ENCODE measurements around the gene ATF2.

ATF2 gene, protein sequence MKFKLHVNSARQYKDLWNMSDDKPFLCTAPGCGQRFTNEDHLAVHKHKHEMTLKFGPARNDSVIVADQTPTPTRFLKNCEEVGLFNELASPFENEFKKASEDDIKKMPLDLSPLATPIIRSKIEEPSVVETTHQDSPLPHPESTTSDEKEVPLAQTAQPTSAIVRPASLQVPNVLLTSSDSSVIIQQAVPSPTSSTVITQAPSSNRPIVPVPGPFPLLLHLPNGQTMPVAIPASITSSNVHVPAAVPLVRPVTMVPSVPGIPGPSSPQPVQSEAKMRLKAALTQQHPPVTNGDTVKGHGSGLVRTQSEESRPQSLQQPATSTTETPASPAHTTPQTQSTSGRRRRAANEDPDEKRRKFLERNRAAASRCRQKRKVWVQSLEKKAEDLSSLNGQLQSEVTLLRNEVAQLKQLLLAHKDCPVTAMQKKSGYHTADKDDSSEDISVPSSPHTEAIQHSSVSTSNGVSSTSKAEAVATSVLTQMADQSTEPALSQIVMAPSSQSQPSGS

DNA sequence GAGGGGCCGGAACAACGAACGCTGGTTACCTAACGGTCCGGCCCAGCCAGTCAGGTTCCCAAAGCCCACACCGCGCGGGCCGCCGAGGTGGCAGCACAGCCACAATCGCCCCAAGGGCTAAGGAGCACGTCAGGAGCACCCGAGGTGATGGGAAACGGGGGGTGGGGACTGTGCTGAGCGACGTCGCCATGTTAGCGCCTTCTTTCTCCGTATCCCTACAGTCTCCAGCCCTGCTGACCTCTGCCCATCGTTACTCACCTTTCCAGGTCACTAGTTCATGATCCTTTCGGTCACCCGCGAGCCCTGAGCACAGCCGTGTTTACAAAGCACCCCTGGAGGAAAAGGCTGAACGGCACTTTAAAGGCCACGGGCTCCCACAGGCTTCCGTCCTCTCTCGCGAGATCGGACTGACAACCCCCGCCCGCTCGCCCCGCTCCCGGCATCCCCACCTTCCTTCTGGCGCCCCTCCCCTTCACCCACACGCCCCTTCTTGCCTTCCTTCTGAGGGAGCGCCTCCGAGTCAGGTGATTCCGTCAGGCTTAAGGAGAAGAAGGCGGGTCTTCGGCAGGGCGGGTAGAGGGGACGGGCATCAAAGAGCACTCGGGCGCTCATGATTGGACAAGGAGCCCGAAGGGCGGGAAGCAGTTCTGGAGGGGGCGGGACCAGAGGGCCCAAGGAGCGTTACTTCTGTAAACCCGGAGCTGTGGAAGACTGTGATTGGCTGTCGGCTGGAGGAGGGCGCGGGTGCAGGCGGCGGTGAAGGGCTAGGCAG, at the start of gene ATF2:
ATF2 (minus strand) TSS at position 412 of the 772 bp plus-strand sequence. CDS start 31,760 bp downstream, outside the sequence.
- DNase-seq (ENCODE audit: low read depth) = peak; percentile 95

DNA sequence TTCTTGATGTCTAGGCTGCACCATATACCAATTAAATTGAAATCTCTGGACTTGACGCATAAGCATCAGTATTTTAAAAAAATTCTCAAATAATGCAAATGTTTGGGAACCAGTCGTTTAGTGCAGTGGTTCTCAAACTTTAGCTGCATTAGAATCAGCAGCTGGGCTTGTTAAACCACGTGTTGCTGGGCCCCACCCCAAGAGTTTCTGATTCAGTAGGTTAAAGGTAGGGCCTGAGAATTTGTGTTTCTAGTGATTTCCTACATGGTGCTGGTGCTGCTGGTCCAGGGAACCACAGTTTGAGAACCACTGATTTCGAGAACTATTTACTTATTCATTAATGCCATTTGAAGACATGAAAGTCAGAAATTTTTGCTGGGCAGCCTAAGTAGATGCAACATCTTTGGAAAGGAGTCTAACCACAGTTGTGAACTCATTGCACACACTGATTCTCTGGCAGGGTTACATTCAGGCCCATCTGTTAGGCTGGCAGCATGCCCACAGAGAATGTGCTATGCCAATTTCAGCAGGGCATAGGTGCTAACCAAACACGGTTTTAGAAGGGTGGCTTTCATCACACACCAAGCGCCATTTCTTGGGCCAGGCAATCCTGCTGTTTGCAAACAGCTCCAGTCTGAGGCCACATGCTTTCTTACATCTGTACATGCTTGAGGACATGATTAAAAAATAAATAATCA, 39.9 kb upstream of the ATF2 start:
- DNase-seq (ENCODE audit: low read depth) = no peak

DNA sequence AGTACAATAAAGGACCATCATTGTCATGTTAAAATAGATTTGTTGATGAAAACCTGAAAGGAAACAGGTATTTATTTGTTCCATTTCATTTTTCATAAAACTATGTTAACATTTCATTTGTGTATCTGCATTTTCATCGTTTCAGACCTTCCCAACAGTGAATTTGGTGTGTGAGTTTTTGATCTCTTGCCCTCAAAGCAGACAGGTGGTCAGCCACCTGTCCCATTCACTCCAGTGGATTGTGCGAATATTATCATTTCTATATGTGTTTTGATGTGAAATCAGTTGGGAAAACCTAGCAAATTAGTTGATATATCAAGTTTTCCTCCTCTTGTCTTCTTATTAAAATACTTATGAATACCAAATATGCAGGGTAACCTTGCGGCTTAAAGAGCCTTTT, 38.9 kb upstream of the ATF2 start:
- no peak for DNase-seq (ENCODE audit: low read depth)

DNA sequence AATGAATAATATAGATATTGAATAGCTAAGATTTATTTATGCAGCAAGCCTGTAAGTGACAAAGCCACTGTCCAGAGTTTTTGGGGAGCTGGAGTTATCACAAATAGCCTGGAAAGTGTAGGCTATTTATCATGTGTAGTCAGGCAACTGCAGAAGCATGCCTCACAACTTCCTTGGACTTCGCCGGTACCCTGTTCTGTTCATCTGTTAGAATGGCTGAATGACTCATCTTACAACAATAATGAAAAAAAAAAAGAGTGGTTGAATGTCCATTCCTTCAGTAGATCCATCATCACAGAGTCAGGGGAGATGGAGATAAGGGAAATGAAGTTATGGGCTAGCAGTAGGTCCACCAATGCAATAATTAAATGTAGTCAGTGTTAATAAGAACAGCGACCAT, 37.5 kb upstream of the ATF2 start:
- no peak for DNase-seq (ENCODE audit: low read depth)

DNA sequence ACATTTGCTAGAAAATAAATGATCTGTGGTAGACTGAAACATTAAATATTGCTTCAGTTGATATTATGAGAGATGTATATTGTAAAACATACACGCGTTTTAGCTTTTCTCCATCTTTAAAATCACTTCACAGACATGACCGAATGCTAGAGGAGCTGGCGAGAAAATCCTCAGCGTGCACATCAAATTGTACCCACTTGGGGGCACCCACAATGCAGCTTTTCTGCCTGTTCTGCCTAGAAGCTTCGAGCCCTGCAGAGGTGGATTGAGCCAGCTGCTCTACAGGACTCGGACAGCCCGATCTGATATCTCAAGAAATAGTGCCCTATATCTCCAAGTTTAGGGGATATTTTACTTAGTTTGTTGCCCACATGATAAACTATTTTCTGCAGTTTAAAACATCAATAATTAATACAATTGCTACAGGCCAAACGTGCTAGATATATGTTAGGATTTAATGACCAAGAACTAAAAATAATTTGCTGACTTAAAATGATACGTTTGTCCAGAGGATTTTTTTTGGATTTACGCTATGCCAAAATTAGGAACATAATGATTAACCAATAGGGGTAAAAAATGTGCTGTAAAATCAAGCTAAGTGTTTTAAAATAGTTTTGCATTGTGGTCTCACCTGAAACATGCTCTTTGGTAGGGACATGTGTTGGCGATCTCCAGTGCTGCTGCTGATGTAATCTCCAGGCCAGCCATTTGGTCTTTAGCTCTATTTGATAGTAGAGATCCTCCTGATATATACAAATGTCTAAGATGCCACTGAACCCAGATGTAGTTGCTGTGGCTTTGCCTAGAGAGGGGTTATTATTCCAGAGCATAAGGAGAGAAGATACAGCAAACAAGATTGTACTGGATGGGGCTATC, 35.9 kb upstream of the ATF2 start:
- DNase-seq (ENCODE audit: low read depth) = peak; percentile 38

DNA sequence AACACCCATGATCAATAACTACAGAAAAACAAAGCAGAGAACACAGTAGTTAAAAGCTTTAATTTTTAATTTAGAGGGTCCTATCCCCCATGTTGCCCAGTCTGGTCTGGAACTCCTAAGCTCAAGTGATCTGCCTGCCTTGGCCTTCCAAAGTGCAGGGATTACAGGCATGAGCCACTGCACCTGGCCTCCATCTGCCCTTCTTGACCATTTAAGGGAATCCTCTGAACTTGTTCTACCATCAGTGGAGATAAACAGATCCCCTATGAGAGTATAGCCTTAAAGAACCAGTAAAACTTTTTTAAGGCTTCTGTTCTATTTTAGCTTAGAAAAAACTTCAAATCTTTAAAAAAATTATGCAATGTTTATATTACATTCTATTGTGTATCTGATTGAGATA, 27.0 kb upstream of the ATF2 start:
- no peak for DNase-seq (ENCODE audit: low read depth)

DNA sequence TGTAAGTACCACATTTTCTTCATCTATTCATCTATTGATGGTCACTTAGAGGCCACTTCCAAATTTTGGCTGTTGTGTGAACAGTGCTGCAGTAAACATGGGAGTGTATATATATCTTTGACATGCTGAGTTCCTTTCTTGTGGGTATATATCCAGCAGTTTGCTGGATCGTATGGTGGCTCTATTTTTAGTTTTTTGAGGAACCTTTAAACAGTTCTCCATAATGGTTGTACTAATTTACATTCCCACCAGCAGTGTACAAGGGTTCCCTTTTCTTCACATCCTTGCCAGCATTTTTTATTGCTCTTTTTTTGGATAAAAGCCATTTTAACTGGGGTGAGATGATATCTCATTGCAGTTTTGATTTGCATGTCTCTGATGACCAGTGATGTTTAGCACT, 20.8 kb upstream of the ATF2 start:
- DNase-seq (ENCODE audit: low read depth) = no peak

DNA sequence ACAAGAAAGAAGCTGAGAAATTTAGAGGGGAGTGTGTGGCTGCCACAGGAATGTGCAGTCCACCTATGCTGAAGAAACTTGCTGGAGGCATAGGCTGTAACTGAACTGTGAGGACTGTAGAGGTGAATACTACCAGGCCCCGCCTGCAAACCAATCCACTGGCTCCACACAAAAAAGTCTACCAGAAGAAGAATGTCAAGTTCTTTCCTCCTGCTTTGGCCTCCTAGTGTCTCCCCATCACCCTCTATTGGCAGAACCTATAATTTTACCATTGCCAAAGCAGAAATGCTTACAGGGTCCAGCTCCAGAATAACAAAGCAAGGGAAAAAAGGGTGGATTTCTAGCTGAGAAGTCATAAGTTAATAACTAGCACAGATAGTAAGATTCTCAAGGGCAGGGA, 19.4 kb upstream of the ATF2 start:
- DNase-seq (ENCODE audit: low read depth) = no peak

DNA sequence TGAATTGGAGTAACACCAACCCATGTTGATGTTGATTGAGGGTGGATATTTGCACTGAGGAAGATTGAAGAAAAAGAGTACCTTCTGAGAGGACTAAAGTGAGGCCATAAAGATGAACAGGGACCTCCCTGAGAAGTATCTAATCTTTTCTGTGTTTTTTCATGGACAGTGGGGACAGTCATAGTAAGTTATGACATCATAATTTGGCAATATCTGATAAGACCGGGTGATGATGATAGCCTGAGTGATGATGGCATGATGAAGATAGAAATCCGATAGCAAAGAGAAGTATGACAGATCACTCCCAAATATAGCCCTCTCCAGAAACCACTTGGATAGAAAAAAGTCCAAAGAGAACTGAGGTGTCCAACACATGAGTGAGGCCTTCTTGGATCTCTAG, 15.7 kb upstream of the ATF2 start:
- DNase-seq (ENCODE audit: low read depth) = no peak

DNA sequence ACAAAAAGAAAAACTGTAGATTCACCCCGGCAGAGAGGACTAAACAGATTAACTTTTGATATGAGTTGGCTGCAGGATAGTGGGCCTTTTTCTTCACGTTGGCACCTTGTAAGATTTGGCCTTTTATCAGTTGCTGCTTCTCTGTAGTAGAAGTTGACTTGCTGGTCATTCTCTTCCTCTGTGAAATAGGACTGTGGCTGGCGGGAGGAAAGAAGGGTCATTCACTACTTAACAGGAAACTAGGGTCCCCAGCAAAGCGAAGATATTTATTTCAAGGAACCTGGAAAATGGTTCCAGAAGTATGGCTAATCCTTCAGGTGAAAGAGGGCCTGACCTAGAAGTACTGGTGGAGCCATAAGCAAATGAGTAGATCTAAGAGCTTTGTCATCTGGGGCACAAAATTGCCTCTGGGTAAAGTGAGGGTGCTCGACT, 13.9 kb upstream of the ATF2 start:
- no peak for DNase-seq (ENCODE audit: low read depth)

DNA sequence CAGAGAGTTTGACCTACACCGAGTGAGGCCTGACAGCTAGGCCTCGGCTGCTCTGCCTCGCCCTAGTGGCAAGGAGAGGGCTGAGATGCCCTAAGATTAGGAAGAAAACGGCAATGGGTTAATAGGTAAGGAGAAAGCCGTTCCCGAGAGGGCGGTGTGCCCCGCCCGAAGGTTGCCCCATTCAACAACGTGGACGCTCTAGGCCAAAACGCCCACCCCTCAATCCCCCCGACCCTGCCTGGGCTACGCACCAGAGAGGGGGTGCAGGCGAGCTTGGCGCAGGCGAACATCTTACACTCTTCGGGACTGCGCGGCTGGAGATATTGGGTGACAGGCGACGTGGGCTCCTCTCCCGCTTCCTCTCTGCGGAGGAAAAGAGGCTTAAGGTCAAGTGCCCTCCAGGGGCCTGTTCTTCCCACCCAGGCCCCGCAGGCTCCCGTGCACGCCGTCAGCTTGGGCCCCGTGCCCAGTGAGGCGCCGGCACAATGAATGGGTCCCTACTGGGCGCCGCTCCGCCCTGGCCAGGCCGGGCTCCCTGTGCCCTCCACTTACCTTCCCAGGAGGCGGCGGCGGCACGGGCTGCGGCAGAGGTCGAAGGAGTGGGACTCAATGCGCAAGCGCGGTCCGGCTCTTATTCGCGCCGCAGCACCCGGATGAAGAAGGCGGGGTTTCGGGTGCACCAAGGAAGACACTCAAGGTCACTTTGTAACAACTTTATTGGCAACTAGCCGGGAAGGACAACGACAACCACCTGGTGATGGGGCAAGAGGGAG, 13.3 kb upstream of the ATF2 start, which contains the start of gene ATP5MC3:
ATP5MC3 (minus strand) TSS at position 607 of the 773 bp plus-strand sequence; CDS start at position 290, 317 bp downstream.
- peak; percentile 86 for DNase-seq (ENCODE audit: low read depth)

DNA sequence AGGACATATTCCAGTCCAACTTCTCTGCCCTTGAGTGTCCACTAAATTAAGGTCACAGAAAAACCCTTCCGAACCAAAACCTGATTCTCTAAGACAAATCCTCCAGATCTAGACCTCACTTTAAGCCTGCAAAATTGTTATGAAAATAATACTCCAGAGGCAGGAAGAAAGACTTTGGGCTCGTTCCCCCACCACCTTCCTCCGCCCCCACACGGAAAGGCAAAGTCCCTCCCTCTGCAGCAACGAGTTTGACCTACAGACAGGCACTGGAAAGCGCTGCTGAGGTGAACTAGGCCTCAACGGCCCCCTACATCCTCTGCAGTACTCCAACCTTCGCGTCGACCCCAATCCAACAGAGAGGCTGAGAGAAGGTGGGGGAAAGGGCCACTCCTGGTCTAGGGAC, 12.7 kb upstream of the ATF2 start:
- peak; percentile 38 for DNase-seq (ENCODE audit: low read depth)

DNA sequence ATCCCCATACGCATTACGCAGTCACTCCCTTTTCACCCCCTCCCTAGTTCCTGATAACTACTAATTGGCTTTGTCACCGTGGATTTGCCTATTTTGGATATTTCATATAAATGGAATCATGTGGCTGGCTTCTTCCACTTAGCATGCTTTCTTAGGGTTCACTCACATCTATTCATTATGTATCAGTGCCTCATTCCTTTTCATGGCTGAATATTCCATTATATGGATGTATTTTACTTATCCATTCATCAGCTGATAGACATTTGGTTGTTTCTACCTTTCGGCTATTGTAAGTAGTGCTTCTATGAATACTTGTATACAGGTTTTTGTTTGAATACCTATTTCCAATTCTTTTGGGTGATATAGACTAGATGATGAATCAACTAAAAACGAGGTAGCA, 8.6 kb upstream of the ATF2 start:
- no peak for DNase-seq (ENCODE audit: low read depth)

DNA sequence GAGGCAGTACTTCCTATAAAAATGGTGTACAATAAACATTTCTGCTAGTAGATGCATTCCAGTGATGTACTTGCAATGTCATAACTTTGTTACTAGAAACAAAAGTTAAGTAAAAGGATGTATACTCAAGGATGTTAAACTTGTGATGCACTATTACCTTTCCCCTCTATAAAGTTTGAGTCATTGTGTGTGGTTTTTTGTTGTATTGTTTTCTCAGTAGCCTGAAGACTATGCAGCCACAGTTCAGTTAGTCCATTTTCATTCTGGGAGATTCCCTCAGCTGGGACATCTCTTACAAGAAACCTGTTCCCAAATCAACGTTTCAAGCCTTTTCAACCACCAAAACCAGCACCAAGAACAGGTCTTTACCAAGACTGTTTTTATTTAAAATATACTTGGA, 7.9 kb upstream of the ATF2 start:
- DNase-seq (ENCODE audit: low read depth) = no peak

DNA sequence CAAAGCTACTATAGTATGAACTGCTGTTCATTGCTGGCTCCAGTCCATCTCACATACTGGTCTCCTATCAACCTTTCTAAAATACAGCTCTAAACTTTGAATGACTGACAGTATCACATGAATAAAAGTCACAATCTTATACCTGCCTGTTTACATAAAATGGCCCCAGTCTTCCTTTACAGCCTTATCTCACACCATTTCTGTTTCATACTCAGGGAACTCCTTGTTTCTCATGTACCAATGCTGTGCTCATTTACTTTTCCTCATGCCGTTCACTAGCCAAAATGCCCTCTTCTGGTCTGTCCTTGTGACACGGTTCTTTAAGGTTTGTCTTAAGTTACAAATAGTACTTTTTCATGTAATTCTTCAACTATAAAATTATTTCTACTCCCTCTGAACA, 7.3 kb upstream of the ATF2 start:
- DNase-seq (ENCODE audit: low read depth) = no peak

DNA sequence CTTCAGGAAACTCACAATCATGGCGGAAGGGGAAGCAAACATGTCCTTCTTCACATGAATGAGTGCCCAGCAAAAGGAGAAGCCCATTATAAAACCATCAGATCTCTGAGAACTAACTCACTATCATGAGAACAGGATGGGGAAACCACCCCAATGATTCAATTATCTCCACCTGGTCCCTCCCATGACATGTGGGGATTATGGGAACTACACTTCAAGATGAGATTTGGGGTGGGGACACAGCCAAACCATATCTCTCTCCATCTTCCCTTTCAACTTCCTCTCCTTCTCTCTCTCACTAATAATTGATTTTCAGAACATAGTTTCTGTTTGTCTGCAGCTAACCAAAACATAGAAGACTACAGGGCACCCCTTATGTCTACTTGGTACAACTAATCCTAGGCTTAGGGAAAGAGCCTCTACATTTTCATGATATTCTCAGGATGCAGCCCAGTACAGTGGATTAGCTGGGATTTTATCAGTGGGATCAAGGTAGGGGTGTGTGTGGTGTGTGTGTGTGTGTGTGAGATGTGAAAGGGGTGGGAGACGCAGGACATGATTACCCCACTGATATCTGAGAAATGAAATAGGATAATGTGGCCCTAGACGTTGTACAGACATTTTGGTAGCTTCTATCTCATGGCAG, 2.8 kb upstream of the ATF2 start:
- no peak for DNase-seq (ENCODE audit: low read depth)

DNA sequence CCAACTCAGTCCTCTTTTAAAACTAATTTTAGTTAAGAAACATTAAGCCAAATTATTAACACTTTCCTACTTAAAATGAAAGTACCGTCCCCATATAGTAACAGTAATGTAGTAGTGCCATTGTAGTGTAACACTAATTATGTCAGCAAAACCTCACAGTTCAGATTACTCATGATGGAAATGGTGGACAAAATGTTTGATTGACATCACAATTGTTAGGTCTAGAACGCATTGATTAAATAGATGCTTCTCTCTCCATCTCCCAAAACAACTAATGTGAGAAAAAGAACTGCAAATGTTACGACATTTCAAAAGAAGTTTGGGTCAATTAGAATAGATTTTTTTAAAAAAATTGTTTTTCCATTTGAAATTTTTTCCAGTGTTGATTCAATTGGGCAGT, 1.2 kb upstream of the ATF2 start:
- no peak for DNase-seq (ENCODE audit: low read depth)

DNA sequence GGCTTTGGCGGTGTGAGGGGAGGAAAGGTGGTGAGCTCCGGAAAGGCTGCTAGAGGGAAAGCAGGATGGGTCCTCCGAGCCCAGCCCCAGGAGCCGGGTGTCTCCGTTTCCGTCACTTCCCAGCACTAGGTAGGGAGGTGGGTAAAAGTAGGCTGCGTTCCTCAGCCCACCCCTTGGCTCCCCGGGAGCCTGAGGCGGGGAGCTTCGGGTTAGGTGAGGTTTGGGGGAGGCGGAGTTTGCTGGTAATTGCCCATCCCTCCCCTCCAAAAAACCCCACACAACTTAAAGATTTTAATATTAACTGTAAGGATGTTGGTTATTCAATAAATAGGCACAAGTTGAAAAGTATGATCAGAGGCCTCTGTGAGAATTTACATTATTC, 552 bp upstream of the ATF2 start:
- DNase-seq (ENCODE audit: low read depth) = no peak

DNA sequence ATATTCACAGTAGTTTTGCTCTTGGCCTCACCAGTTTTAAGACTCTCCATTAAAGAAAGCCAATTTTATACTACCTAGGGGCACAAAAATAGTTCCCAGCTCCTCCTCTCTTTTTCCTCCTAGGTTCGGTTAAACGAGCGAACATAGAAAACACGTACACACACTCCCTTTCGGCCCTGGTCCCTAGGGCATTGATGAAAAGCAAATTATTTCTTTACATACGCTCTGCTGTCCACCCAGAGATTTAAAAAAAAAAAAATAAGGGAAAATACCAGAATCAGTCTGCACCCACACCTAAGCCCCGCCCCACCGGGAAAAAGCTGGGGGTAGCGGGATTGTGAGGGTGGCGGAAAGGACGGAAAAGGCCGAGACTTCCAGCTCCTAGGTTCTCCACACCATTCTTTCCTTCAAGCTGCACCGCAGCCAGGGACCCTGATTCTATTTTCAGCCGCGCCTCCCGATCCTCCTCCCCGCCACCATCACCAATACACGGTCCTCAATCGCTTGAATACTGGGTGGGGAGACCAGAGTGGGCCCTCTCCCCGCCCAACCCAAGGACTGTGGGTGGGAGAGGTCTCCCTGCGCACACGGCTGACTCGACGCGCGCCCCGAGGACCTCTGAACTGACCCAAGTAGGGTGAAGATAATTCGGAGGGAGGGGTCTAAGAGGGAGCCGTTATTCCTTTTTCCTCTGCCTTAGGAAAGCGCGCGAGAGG, 769 bp downstream of the ATF2 start:
- peak; percentile 9 for DNase-seq (ENCODE audit: low read depth)

Measured in stimulated activated CD8-positive, alpha-beta memory T cell treated with anti-CD3 and anti-CD28 coated beads, Interleukin-4, amount 100 ng/mL, for 24 hours (primary cell).